H1 (cell line): ENCODE results near the gene KRTAP3-1. TPM values are rescaled to one million over a fixed set of nuclear protein-coding genes. Genes with fewer than 3 reads are reported as not detected.

Experiments
- CTCF ChIA-PET: fragments of 300-600 bp; sonication (Branson Sonifier 250); formaldehyde crosslinking; loops from one replicate; lab custom pipeline; 2021; ENCODE audit not compliant: partially characterized antibody; lab: Charles Lee
- POLR2A ChIA-PET: fragments of 300-600 bp; sonication (Branson Sonifier 250); formaldehyde crosslinking; loops from one replicate; lab custom pipeline; 2021; ENCODE audit warnings: inconsistent platforms; ENCODE audit not compliant: partially characterized antibody; lab: Charles Lee
- DNase-seq, 2 experiments: peaks; one replicate each; pipeline versions ENCODE4 v3.0.0 to v3.0.0-alpha.2; 2010 to 2022; ENCODE audit warnings: low spot score in 2 of 2, low read depth in 1 of 2, mixed read lengths in 1 of 2
- FAIRE-seq: peaks from 2 replicates; lab custom pipeline; 2011; peaks lifted over from hg19 to GRCh38; lab: Jason Lieb, UNC
- H2AFZ ChIP-seq: 2 replicates; pipeline ENCODE4 v1.8.1; 2012; ENCODE audit warnings: low read length, inconsistent platforms
- H2AK5ac ChIP-seq: 2 replicates; pipeline ENCODE4 v1.6.1; 2013; ENCODE audit warnings: low read depth, low read length
- H2BK120ac ChIP-seq: replicated peaks from 2 replicates; pipeline ENCODE3; 2013; ENCODE audit warnings: low read depth, low read length, inconsistent platforms
- H2BK12ac ChIP-seq: 2 replicates; pipeline ENCODE4 v1.6.1; 2013; ENCODE audit warnings: low read depth, low read length
- H2BK15ac ChIP-seq: 2 replicates; pipeline ENCODE4 v1.6.1; 2013; ENCODE audit warnings: low read length
- H2BK20ac ChIP-seq: 2 replicates; pipeline ENCODE4 v1.6.1; 2013; ENCODE audit warnings: low read length
- H2BK5ac ChIP-seq: 2 replicates; pipeline ENCODE4 v1.6.1; 2013; ENCODE audit warnings: low read depth, low read length
- H3K14ac ChIP-seq: 2 replicates; pipeline ENCODE4 v1.6.1; 2013; ENCODE audit warnings: inconsistent platforms; ENCODE audit not compliant: insufficient read length
- H3K18ac ChIP-seq: 2 replicates; pipeline ENCODE4 v1.6.1; 2013; ENCODE audit warnings: low read length; ENCODE audit errors: extremely low read depth
- H3K23ac ChIP-seq: 2 replicates; pipeline ENCODE4 v1.6.1; 2013; ENCODE audit warnings: inconsistent platforms; ENCODE audit not compliant: insufficient read length
- H3K23me2 ChIP-seq: 2 replicates; pipeline ENCODE4 v1.6.1; 2013; ENCODE audit warnings: low read depth, low read length
- H3K27ac ChIP-seq: 2 replicates; pipeline ENCODE4 v1.6.1; 2011; ENCODE audit warnings: low read depth, low read length, inconsistent platforms
- H3K27me3 ChIP-seq, 4 experiments: replicated peaks in 1 of 4; 1 replicate in 1 of 4; 2 replicates in 3 of 4; pipeline versions ENCODE4 v1.6.1 to v1.8.1; 2011 to 2013; ENCODE audit warnings: low read length in 3 of 4, mild to moderate bottlenecking in 3 of 4, inconsistent platforms in 2 of 4, mixed read lengths in 2 of 4, moderate library complexity in 1 of 4; ENCODE audit not compliant: control insufficient read depth in 3 of 4, insufficient read depth in 3 of 4; ENCODE audit errors: extremely low read depth in 1 of 4
- H3K36me3 ChIP-seq, 4 experiments: 2 replicates each; pipeline versions ENCODE4 v1.6.1 to v1.8.1; 2011 to 2013; ENCODE audit warnings: mild to moderate bottlenecking in 4 of 4, low read length in 3 of 4, moderate library complexity in 2 of 4, control low read depth in 1 of 4, inconsistent platforms in 1 of 4; ENCODE audit not compliant: insufficient read depth in 4 of 4, control insufficient read depth in 2 of 4
- H3K4ac ChIP-seq: replicated peaks from 2 replicates; pipeline ENCODE3; 2013; ENCODE audit warnings: low read length, low read depth, mixed read lengths, inconsistent platforms; ENCODE audit not compliant: insufficient read length
- H3K4me1 ChIP-seq, 4 experiments: replicated peaks in 1 of 4; 1 replicate in 1 of 4; 2 replicates in 3 of 4; pipeline versions ENCODE4 v1.6.1 to v1.8.1; 2011 to 2013; ENCODE audit warnings: low read length in 3 of 4, inconsistent platforms in 2 of 4, mixed read lengths in 1 of 4; ENCODE audit not compliant: insufficient read depth in 4 of 4, control insufficient read depth in 3 of 4
- H3K4me2 ChIP-seq, 2 experiments: 2 replicates each; pipeline versions ENCODE4 v1.6.1 to v1.8.1; 2011 to 2013; ENCODE audit warnings: low read depth in 2 of 2, low read length in 2 of 2, control low read depth in 1 of 2, inconsistent platforms in 1 of 2, mild to moderate bottlenecking in 1 of 2; ENCODE audit not compliant: insufficient read depth in 1 of 2
- H3K4me3 ChIP-seq, 4 experiments: fragments of 200-600, 300-600 bp in 1 of 4; sonication (generic), shearing (Covaris generic), sonication (Bioruptor Twin) in 1 of 4; 2 replicates each; pipeline versions ENCODE4 v1.5.1 to v1.8.1; 2011 to 2016; ENCODE audit warnings: low read length in 4 of 4, low read depth in 3 of 4, control low read depth in 2 of 4, inconsistent platforms in 2 of 4, mild to moderate bottlenecking in 2 of 4, mixed read lengths in 1 of 4, moderate library complexity in 1 of 4; ENCODE audit not compliant: insufficient read depth in 2 of 4; ENCODE audit errors: extremely low read depth in 1 of 4
- H3K56ac ChIP-seq: replicated peaks from 2 replicates; pipeline ENCODE3; 2013; ENCODE audit warnings: low read depth, mild to moderate bottlenecking, mixed read lengths, low read length, inconsistent platforms; ENCODE audit not compliant: insufficient read length
- H3K79me1 ChIP-seq: 2 replicates; pipeline ENCODE4 v1.6.1; 2013; ENCODE audit warnings: low read depth, low read length, control low read depth
- H3K79me2 ChIP-seq, 2 experiments: 2 replicates each; pipeline versions ENCODE4 v1.6.1 to v1.8.1; 2012 to 2013; ENCODE audit warnings: low read length in 2 of 2, mild to moderate bottlenecking in 2 of 2, inconsistent platforms in 1 of 2; ENCODE audit not compliant: insufficient read depth in 2 of 2, control insufficient read depth in 1 of 2
- H3K9ac ChIP-seq, 4 experiments: replicated peaks in 1 of 4; 1 replicate in 1 of 4; 2 replicates in 3 of 4; pipeline versions ENCODE4 v1.6.1 to v1.8.1; 2011 to 2013; ENCODE audit warnings: low read depth in 3 of 4, low read length in 3 of 4, control low read depth in 2 of 4, mild to moderate bottlenecking in 2 of 4, moderate library complexity in 2 of 4, inconsistent platforms in 1 of 4; ENCODE audit errors: extremely low read depth in 1 of 4
- H3K9me3 ChIP-seq, 2 experiments: 2 replicates each; pipeline versions ENCODE4 v1.6.1 to v1.8.1; 2012 to 2013; ENCODE audit warnings: mild to moderate bottlenecking in 2 of 2, moderate library complexity in 2 of 2, control low read depth in 1 of 2, inconsistent platforms in 1 of 2, low read depth in 1 of 2, low read length in 1 of 2, mixed read lengths in 1 of 2; ENCODE audit not compliant: insufficient read depth in 2 of 2
- H4K20me1 ChIP-seq, 2 experiments: replicated peaks in 1 of 2; 2 replicates each; pipeline versions ENCODE3 to v1.8.1; 2011 to 2013; ENCODE audit warnings: inconsistent platforms in 2 of 2, low read length in 2 of 2, mild to moderate bottlenecking in 1 of 2; ENCODE audit not compliant: insufficient read depth in 2 of 2, control insufficient read depth in 1 of 2
- H4K5ac ChIP-seq: 2 replicates; pipeline ENCODE4 v1.6.1; 2013; ENCODE audit warnings: low read length, low read depth, mixed read lengths, inconsistent platforms; ENCODE audit not compliant: insufficient read length
- H4K8ac ChIP-seq: 2 replicates; pipeline ENCODE4 v1.8.0; 2013; ENCODE audit warnings: mild to moderate bottlenecking, moderate library complexity, low read length, inconsistent platforms; ENCODE audit not compliant: insufficient read depth; ENCODE audit errors: extremely low read depth
- H4K91ac ChIP-seq: replicated peaks from 2 replicates; pipeline ENCODE3; 2013; ENCODE audit warnings: low read length, mixed read lengths, inconsistent platforms; ENCODE audit not compliant: insufficient read length
- FOSL1 ChIP-seq: IDR thresholded peaks from 2 replicates; pipeline ENCODE4 v1.6.1; 2011; ENCODE audit warnings: mild to moderate bottlenecking, low read depth, low read length, moderate library complexity; ENCODE audit not compliant: insufficient read depth
- MAFK ChIP-seq: IDR thresholded peaks from 2 replicates; pipeline ENCODE4 v1.6.1; 2012; ENCODE audit warnings: low read depth, mild to moderate bottlenecking, improper control_type of control experiment, low read length
- POLR2A ChIP-seq, 2 experiments: IDR thresholded peaks; 1 replicate in 1 of 2; 2 replicates in 1 of 2; pipeline ENCODE4 v1.6.1; 2011; ENCODE audit warnings: low read depth in 2 of 2, low read length in 2 of 2, mild to moderate bottlenecking in 2 of 2; ENCODE audit errors: control extremely low read depth in 1 of 2
- RFX5 ChIP-seq: IDR thresholded peaks from 2 replicates; pipeline ENCODE4 v1.6.1; 2011; ENCODE audit warnings: low read depth, low read length, improper control_type of control experiment, borderline replicate concordance
- SIN3A ChIP-seq, 2 experiments: IDR thresholded peaks in 1 of 2; conservative IDR thresholded peaks in 1 of 2; 2 replicates each; pipeline ENCODE4 v1.6.1; 2011 to 2012; ENCODE audit warnings: low read length in 2 of 2, improper control_type of control experiment in 1 of 2, low read depth in 1 of 2, mild to moderate bottlenecking in 1 of 2
- SP2 ChIP-seq: IDR thresholded peaks from 2 replicates; pipeline ENCODE4 v1.6.1; 2012; ENCODE audit warnings: mild to moderate bottlenecking, low read length, inconsistent platforms
- SP4 ChIP-seq: IDR thresholded peaks from 2 replicates; pipeline ENCODE4 v1.6.1; 2012; ENCODE audit warnings: low read length, inconsistent platforms
- TBP ChIP-seq: IDR thresholded peaks from 2 replicates; pipeline ENCODE4 v1.6.1; 2011; ENCODE audit warnings: low read depth, low read length, improper control_type of control experiment
- TEAD4 ChIP-seq: IDR thresholded peaks from 2 replicates; pipeline ENCODE4 v1.6.1; 2012; ENCODE audit warnings: low read depth, low read length, inconsistent platforms, mixed read lengths
- USF2 ChIP-seq: IDR thresholded peaks from 2 replicates; pipeline ENCODE4 v1.6.1; 2011; ENCODE audit warnings: low read length, improper control_type of control experiment
- WGBS, 2 experiments: shearing (Covaris generic) in 1 of 2; methylation state at CpG; one replicate each; pipeline versions ENCODE4 v1.1.6 to v1.1.7; 2013 to 2015; ENCODE audit warnings: low lambda C conversion rate in 2 of 2, mixed read lengths in 2 of 2, inconsistent platforms in 1 of 2, low coverage in 1 of 2, missing lambda C conversion rate in 1 of 2; ENCODE audit not compliant: insufficient replicate concordance in 2 of 2, insufficient coverage in 1 of 2, insufficient read length in 1 of 2; ENCODE audit errors: extremely low coverage in 1 of 2, missing lambda C conversion rate in 1 of 2; 5-methylcytosine and 5-hydroxymethylcytosine counted together
- polyA plus RNA-seq, 7 experiments: library from polyadenylated mRNA; depleted of rRNA in 3 of 7; stranded (reverse) in 5 of 7; unstranded in 2 of 7; fragments of >200 nt in 5 of 7; fragments of 200-250 nt in 2 of 7; gene quantifications; 1 replicate in 5 of 7; 2 replicates in 1 of 7; 4 replicates in 1 of 7; pipeline versions ENCODE4 v1.2.1 to v1.2.3, GENCODE V29; 2011 to 2013; ENCODE audit warnings: missing spikeins in 2 of 7, mixed read lengths in 2 of 7
- total RNA-seq: library from RNA; stranded (reverse); fragmentation: NEBNext Ultra II Directional; extraction: Animal tissue kit (Norgen Biotek cat#: 25700); gene quantifications from 2 replicates; pipeline ENCODE4 v1.2.1, GENCODE V29; 2021

Gene KRTAP3-1
- total and polyA plus RNA-seq, 2 of the 8 experiments (the other 6 are each of a cell fraction or from before 2014, with no cell fraction given), result not detected

DNA sequence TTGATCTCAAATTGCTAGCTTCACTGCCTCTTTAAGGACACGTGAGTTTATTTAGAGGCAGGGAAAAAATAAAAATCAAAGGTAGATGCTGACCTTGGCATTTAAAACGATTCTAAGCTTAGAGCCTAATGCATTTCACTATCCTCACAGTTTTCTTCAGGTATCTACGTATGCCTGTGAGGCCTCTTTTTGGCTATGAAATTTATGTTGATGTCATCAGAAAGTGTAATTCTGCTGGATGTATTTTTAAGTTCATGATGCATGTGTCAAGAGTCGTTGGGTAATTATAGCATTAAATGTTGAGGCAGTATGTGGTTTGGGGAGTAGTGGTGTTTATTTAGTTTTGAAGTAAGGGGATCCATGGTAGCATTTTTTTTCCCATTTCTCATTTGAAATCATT is 5.0 kb downstream of the KRTAP3-1 start:
- H4K5ac ChIP-seq, result no peak overlapping the region
- no peaks in the 10 kb centered on the region for H3K36me3 ChIP-seq
- H3K14ac ChIP-seq, result no peak overlapping the region
- no peak overlapping the region for H4K91ac ChIP-seq
- H2AFZ ChIP-seq, result no peak overlapping the region
- no peak overlapping the region for H2BK120ac ChIP-seq
- H3K27me3 ChIP-seq, result no peaks in the 10 kb centered on the region
- CTCF ChIA-PET, result no interaction called here
- H3K79me2 ChIP-seq, result no peaks in the 10 kb centered on the region
- peaks cover 0 to 5% (median 4%) of the 10 kb centered on the region in 4 experiments; a peak in 4 of 7 replicates for H3K4me1 ChIP-seq
- no peaks in the 10 kb centered on the region for H3K9me3 ChIP-seq
- no peak overlapping the region for H3K18ac ChIP-seq
- H3K4ac ChIP-seq, result no peak overlapping the region
- DNase-seq, result no peak
- H4K8ac ChIP-seq, result no peak overlapping the region
- no peak overlapping the region for H3K4me2 ChIP-seq
- H4K20me1 ChIP-seq, result no peaks in the 10 kb centered on the region
- no peak overlapping the region for H2BK12ac ChIP-seq
- no peak overlapping the region for H3K4me3 ChIP-seq
- H2BK20ac ChIP-seq, result no peak overlapping the region
- no peak overlapping the region for H3K27ac ChIP-seq
- H2AK5ac ChIP-seq, result no peak overlapping the region
- no peak overlapping the region for H3K23ac ChIP-seq
- TF ChIP-seq TBP (no peak), USF2 (no peak), POLR2A (IDR thresholded peaks at IDR 0.05; ENCODE audit: control extremely low read depth in 1 of 2, low read depth in 2 of 2, low read length in 2 of 2) (no peak), TEAD4 (no peak), MAFK (no peak), SP4 (no peak), SP2 (no peak), SIN3A (conservative IDR thresholded peaks at IDR 0.05 in 1 of 2, IDR thresholded peaks at IDR 0.05 in 1 of 2; ENCODE audit: low read depth in 1 of 2, low read length in 2 of 2) (no peak), RFX5 (no peak), FOSL1 (no peak)
- no peaks in the 10 kb centered on the region for H3K79me1 ChIP-seq
- POLR2A ChIA-PET, result interaction anchor here (1.1 kb wide), 1 partner anchor 16 kb away, joined by 3 read pairs; no protein-coding TSS in a partner anchor
- H3K9ac ChIP-seq, result no peak overlapping the region
- no peak overlapping the region for H2BK15ac ChIP-seq
- no peak overlapping the region for H2BK5ac ChIP-seq
- WGBS, 2 experiments, result 90% methylated on average over 4 of the region's 4 CpGs; no CpG with 5 or more reads in 1 of the 2 experiments
- H3K56ac ChIP-seq, result no peak overlapping the region
- H3K23me2 ChIP-seq, result no peaks in the 10 kb centered on the region
- no peak for FAIRE-seq
